ENCODE results near the gene STXBP3. TPM values are rescaled to one million over a fixed set of nuclear protein-coding genes. Genes with fewer than 3 reads are reported as not detected.
"Not testable (repeated sequence)": the region's sequence is repeated elsewhere in the genome, so short reads cannot be mapped to it uniquely, and the experiment has no call there.

The STXBP3 gene
- polyA plus RNA-seq, 4 donors = 61.9 to 88.9 (median 67.3) TPM

DNA sequence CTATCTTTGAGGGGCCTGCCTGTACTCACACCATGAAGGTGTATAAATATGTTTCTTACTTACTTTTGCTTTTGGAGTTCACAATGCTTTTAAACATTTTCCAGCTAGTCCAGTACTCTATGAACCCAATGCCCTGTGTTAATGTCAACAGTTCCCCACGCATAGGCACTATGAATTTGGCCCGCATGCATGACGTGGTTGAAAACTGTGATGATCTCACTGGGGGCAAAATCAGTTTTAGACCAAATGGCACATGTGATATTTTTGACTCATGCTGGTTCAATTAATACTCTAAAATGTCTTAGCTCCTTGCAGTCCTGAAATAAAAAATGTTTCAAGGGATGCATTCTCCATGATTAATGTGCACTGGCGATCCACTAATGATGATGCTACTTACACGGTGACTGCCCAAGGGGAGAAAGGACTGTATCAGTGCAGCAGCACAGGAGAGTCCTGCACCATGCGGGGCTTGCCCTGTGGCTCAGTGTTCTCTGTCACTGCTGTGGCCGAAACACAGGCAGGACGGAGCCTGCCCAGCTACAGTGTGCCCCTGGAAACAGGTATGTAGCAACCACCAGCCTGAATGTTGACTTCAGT lies 18.0 kb upstream of the STXBP3 start:
- DNase-seq (ENCODE audit: low read depth in 4 of 4, low spot score in 2 of 4) = no peak

DNA sequence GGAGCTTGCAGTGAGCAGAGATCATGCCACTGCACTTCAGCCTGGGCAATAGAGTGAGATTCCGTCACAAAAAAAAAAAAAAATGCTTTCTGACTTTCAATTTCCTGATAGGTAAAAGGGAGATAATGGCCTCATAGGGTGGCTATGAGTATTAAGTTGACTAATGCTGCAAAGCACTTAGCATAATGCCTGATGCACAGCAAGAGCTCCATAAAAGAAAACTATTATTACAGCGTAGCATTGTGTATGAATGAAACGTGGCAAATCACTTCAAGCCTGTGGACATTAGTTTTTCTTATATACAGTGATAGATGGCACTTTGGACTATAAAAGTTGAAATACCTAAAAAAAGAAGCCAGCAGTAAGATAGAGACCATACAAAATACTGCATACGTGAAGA lies 17.0 kb upstream of the STXBP3 start:
- DNase-seq (ENCODE audit: low read depth in 4 of 4, low spot score in 2 of 4) = no peak

DNA sequence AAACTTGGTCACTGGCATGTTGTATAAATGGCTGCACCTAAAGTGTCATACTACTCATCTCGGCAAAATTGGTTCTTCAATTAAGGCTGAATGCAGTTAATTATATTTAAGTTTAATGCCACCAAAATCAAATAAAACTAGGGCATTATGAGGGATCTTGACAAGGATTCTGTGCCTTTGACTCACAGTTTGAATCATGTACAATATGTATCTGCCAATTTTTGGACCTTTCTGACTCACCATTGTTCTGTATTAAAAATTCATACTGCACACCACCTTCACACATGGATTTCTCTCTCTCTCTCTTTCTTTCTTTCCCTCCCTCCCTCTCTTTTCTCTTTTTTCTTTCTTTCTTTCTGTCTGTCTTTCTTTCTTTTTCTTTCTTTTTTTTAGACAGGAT lies 14.1 kb upstream of the STXBP3 start:
- DNase-seq (ENCODE audit: low read depth in 4 of 4, low spot score in 2 of 4) = no peak

DNA sequence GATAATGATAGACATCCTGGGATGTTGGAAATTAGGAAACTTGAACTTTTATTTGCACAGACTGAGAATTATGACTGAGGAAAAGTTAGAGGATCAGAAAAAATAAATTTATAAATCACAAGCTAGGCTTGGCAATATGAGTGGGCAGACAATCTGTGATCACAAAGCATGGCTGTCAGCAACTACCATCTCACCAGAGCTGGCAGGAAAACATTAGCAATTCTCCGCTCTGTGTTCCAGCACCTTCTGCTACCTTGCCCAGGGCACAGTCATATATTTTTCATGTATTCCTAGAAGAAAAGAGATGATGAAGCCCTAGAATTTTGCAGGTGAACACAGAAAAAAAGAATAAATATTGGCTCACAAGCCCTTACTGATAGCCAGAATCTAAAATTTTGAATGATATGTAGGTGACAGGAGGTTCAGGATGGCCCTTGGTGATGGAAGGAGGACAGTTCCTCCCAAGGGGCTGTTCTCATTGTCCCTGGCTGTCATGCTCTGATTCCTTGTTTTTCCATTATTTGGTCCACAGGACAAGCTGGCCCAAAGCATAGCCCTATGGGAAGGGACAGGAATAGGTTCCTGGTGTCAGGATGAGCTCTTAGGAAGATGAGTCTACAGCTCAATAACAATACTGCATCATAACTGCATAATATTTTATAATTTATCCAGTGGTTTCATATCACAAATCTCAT lies 12.2 kb upstream of the STXBP3 start:
- no peak for DNase-seq (ENCODE audit: low read depth in 4 of 4, low spot score in 2 of 4)

DNA sequence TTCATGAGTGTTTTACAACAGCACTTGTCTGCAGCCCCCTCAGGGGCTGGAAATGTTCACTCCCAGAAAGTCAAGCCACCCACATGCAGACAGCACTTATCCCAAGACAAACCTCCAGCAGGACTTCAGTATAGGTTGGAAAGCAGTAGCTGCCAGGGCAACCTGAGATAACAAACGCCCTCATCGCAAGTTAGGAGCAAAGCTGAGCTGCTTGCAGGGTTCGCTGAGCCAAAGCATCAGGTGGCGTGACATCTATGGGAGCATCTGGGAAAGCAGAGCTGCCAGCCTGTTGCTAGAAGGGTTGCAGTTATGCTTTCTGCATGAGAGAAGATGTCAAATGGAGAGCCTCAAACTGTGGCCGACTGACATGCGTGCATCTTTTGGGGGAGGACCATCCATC lies 4.2 kb upstream of the STXBP3 start:
- DNase-seq (ENCODE audit: low read depth in 4 of 4, low spot score in 2 of 4) = no peak

DNA sequence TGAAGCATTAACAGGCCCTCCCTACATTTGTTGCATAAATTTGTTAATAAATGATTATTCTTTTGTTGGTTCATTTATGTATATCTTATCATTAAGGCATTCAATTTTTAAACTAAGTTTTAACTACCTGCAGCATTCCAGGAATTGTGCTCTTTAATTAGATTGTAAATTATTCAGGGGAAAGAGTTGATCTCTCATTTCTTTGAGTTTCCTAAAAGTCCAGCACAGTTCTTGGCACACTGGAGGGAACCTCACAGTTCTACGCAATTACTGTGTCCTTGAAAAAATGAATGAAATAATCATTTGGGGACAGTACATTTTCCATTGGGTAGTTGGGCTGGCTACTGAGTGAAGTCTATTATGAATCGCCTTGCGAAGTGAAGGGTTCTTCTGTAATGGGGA lies 493 bp upstream of the STXBP3 start:
- DNase-seq (ENCODE audit: low read depth in 4 of 4, low spot score in 2 of 4) = peak in 1 of 4 donors; percentile 10

DNA sequence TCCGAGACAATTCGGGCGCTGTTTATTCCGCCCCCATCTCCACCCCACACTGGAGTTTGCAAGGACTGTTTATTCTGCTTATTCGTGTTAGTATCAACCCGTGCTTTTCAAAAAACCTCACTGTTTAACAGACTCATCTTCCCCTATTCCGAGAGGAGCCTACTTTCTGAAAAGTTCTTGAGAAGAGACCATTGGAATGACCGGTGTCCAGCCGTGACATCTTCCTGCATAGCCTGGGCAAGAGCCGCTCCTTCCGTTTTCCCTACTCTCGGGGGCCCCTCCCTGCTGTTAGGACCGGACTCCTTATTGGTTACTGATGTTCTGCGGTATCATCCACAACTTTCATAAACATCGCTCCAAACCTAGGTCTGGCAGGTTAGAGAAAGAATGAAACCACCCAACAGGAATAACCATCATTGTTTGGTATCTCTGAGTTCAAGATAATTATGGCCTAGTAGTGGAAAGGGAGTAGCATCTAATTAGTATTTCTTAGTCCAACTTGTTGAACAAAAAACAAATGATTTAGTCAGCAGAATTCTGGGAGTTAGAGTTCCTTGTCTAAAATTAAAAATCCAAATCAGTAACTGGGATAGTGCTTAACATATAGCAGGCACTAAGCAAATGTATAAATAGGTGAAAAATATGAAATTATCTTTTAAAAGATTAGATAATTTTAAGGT lies 837 bp downstream of the STXBP3 start:
- peak; percentile 52 to 81 (median 77) for DNase-seq (ENCODE audit: low read depth in 4 of 4, low spot score in 2 of 4)

DNA sequence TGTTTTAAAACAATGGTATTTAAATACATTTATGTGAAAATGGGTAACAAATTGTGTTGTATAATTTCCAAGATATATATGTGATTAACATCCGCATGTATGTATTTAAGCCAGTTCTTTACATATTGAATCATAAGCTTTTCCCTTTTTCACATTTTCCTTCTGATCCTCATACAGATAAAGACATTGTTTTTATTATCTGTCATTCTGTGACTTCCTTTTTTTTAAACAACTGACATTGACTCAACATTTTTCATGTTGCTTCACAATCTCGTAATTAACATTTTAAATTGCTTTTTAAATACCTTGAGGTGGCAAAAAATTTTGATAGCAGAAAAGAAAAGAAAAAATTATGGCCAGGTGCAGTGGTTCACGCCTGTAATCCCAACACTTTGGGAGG lies 1.4 kb downstream of the STXBP3 start:
- no peak for DNase-seq (ENCODE audit: low read depth in 4 of 4, low spot score in 2 of 4)

DNA sequence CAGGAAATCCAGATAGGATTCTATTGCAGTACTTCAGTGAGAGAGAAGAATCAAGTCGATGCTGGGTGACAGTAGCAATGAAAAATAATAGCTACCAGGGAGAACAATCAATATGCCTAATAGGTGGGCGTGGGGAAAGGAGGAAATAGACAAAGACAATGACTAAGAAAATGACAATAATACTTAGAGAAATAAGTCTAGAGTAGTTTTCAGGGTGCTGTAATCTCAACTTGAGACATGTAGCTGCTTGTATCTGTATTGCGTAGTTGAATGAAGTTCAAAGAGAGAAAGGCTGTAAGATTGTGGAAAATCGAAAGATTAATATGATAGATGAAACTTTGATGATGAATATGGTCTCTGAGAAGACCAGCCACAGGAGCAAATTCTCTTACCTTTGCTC lies 2.6 kb downstream of the STXBP3 start:
- DNase-seq (ENCODE audit: low read depth in 4 of 4, low spot score in 2 of 4) = no peak

DNA sequence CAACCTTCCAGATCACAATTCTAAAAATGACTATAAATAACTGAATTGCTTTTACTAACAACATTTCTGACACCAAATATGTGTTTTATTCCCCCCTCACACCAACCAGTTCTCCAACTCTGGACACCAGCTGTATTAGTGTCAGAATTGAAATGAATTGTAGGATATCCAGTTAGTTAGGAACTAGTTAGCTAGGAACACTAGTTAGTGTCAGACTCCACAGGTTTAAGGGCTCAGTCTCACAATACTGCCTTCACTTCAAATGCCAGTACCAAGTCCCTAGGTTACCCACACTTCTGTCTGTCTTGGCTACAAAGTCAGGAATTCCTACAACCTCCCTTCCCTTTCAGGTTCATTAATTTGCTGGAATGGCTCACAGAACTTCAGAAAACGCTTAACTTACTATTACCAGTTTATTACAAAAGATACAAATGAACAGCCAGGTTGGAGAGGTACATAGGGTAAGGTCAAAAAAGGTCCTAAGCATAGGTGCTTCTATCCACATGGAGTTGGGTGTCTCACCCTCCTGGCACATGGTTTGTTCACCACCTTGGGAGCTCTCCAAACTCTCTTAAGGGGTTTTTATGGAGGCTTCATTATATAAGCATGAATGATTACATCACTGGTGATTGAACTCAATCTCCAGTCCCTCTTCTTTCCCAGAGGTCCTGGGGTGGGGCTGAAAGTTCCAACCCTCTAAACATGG lies 4.2 kb downstream of the STXBP3 start:
- DNase-seq (ENCODE audit: low read depth in 4 of 4, low spot score in 2 of 4) = peak in 3 of 4 donors; percentile 34 to 61 (median 46)

DNA sequence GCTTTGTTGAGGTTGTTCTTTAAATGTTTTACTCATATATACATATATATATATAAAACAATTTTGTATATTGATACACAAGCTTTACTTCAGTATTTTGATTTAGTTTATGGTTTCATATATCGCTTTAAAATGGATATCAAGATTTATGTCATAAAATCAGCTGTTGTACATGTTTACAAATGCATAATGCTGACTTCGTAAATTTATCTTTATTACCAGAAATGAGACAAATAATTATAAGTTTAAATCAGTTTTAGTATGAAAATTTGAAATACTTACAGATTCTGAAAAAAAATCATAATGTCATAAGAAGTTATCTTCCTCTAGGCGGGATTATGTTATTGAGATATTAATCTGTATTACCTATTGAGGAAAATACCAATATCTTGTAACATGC lies 6.9 kb downstream of the STXBP3 start:
- DNase-seq (ENCODE audit: low read depth in 4 of 4, low spot score in 2 of 4) = no peak

DNA sequence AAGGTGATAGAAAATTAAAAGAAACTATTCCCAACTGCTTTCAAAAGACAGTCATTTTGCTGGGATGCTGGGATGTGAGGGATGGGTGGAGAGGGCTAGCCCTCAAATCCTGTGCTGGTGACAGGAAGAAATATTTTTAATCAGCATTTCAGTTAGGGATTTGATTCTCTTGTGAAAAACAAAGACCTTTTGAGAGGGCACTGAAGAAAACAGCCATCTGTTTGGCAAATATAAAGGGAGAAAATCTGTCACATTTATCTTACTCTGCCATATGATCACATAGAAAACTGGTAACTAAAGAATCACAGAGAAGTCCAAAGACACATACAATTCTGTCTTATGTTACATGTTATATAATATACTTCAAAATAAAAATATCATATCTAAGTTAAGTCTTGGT lies 12.3 kb downstream of the STXBP3 start:
- DNase-seq (ENCODE audit: low read depth in 4 of 4, low spot score in 2 of 4) = no peak

DNA sequence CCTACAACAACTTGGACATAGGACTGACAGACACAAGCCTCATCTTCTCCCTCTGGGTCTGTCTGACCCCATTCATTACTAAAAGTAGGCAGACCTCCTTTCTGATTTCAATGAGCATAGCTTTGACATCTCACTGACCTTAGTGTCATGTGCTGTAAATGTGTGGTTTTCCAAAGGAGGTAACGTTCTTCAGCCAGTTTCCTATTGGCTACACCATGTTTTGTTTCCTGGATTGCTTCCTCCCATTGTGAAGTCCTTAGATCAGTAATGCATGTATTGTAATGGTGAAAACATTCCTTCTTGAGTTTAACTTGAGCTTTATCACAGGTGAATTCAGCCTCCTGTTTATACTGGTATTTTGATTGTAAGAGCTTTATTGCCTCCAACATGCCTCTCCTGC lies 20.6 kb downstream of the STXBP3 start:
- DNase-seq (ENCODE audit: low read depth in 4 of 4, low spot score in 2 of 4) = no peak

DNA sequence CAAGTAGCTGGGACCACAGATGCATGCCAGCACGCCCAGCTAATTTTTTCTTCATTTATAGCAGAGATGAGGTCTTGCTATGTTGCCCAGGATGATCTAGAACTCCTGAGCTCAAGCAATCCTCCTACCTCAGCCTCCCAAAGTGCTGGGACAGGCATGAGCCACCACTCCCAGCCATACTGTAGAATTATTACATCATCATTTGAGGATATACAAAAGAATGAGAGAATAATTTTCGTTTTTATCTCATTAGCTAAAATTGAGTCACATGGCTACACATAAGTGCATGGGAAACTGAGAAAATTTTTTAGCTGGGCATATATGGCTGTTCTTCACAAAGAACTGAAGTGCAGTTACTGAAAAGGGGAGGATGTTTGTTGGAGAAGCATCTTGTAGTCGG lies 21.2 kb downstream of the STXBP3 start:
- DNase-seq (ENCODE audit: low read depth in 4 of 4, low spot score in 2 of 4) = no peak

DNA sequence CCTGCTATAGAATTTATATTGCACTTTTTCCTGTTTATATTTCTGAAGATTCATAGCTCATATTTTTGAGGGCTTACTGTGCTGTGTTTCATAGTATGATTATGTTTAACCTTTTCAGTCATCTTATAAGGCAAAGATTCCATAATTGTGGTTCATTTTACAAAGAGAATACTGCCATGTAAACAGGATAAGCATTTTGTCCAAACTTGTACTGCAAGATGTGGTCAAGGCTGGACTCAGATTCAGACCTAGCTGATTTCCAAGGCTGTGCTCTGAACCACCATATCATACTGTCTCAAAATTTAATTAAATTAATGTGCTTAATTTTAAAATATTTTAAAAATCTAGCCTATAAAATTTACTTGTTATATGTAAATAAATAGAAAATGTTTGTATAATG lies 31.4 kb downstream of the STXBP3 start:
- no peak for DNase-seq (ENCODE audit: low read depth in 4 of 4, low spot score in 2 of 4)

DNA sequence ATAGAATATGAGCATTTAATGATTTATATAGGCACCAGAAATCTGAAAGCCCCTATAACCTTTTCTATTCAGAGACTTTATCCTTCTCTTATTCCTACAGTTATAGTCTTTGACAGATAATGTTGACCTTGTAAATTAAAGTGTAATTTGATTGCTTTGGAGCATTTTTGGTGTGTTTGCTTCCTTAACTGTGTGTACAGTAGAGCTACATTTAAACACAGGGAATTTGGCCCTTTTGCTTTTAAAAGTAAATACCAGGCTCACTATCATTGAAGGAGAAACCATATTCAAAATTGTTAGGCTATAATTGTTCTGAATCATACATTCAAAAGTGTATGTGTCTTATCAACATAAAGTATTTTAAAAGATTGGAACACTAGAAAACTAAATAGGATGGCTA lies 33.0 kb downstream of the STXBP3 start:
- DNase-seq (ENCODE audit: low read depth in 4 of 4, low spot score in 2 of 4) = no peak

DNA sequence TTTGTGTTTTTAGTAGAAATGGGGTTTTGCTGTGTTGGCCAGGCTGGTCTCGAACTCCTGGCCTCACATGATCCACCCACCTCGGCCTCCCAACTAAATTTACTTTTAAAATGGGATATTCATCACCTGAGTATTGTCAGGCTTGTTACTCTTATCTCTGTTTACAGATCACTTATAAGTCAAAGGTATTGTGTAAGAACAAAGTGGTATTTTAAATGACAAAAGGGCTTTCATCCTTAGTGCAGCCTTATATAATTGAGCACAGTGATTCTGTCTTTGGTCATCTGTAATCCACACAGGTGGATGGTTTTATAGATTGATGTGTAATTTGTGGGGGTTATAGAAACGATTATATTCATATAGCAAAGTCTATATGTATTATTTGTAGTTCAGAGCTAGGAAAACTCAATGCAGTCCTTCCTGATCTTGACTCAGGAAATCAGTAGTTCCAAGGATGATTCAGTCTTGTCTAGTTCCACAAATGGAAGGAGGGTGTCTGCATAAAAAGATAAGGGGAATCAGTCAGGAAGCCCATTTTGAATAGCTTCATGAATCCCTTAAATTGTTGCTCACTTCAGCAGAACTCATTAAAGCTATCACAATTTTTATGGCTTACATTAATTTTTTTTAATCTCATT lies 34.6 kb downstream of the STXBP3 start:
- no peak for DNase-seq (ENCODE audit: low read depth in 4 of 4, low spot score in 2 of 4)

DNA sequence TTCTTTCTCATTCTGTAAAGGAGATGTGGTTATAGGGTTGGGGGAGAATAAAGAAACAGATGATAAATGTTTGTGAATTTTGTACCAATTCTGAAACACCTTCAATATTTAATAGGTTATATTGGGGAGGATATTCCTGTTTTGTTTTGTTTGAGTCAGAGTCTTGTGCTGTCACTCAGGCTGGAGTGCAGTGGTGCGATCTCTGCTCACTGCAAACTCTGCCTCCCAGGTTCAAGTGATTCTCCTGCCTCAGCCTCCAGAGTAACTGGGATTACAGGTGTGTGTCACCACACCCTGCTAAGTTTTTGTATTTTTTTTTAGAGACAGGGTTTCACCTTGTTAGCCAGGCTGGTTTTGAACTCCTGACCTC lies 35.1 kb downstream of the STXBP3 start:
- DNase-seq (ENCODE audit: low read depth in 4 of 4, low spot score in 2 of 4) = not testable (repeated sequence)

DNA sequence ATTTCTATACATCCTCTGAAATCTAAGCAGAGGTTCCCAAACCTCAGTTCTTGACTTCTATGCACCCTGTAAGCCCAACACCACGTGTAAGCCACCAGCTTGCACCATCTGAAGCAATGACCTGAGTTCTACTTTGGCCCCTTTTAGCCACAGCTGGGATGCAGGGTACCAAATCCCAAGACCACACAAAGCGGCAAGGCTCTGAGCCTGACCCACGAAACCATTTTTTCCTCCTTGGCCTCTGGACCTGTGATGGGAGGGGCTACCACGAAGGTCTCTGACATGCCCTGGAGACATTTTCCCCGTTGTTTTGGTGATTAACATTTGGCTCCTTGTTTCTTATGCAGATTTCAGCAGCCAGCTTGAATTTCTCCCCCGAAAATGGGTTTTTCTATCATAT lies 38.8 kb downstream of the STXBP3 start:
- DNase-seq (ENCODE audit: low read depth in 4 of 4, low spot score in 2 of 4) = no peak

DNA sequence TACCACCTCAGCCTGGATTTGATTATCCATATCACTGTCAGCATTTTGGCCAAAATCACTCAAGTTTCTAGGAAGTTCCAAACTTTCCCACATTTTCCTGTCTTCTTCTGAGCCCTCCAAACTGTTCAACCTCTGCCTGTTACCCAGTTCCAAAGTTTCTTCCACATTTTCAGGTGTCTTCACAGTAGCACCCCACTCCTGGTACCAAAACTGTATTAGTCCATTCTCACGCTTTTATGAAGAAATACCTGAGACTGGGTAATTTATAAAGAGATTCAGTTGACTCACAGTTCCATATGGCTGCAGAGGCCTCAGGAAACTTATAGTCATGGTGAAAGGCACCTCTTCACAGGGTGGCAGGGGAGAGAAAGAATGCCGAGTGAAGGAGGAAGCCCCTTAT lies 39.4 kb downstream of the STXBP3 start:
- no peak for DNase-seq (ENCODE audit: low read depth in 4 of 4, low spot score in 2 of 4)

DNA sequence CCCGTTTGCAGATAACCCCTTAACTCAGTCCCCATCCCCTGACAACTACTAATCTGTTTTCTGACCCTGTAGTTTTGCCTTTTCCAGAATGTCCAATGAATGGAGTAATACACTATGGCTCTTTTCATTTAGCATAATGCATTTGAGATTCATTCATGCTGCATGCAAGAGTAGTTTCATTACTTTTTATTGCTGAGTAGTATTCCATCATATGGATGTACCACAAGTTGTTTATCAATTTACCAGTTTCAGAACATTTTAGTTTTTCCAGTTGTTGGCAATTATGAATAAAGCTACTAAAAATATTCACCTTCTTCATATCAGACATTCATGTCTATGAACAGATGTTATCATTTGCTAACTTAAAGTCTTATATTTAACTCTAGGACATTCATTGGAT lies 45.3 kb downstream of the STXBP3 start:
- no peak for DNase-seq (ENCODE audit: low read depth in 4 of 4, low spot score in 2 of 4)
